Measurements from ENCODE around the gene XCR1. TPM values are rescaled to one million over a fixed set of nuclear protein-coding genes. Genes with fewer than 3 reads are reported as not detected.
A peak's percentile ranks its signal among the peaks of the same experiment; 100 is the strongest.

Gene XCR1
- total and polyA plus RNA-seq, 2 donors = 4.2 to 5.7 TPM

GRCh38 chr3:46065294-46065705 lies 38.0 kb upstream of the XCR1 start:
- H3K27me3 ChIP-seq (ENCODE audit: control insufficient read depth in 2 of 2, insufficient read depth in 1 of 2, low read length in 1 of 2) = peaks cover 4 to 29% of the 10 kb centered on the region in 2 donors
- no peak overlapping the region for H3K4me3 ChIP-seq (ENCODE audit: low read length in 2 of 2)
- H3K4me1 ChIP-seq (ENCODE audit: control insufficient read depth in 2 of 2, insufficient read depth in 2 of 2, low read length in 2 of 2) = peaks cover 5 to 29% of the 10 kb centered on the region in 2 donors
- no peaks in the 10 kb centered on the region for H3K9me3 ChIP-seq (ENCODE audit: control insufficient read depth in 2 of 2, insufficient read depth in 1 of 2, low read length in 1 of 2)
- peak; percentile 39 to 85 (median 57) for DNase-seq (ENCODE audit: low read depth in 6 of 9, low spot score in 9 of 9)
- peak overlapping the region in 1 of 2 donors; percentile 52 for H3K27ac ChIP-seq (ENCODE audit: low read depth in 1 of 2, low read length in 1 of 2)
- H3K36me3 ChIP-seq (ENCODE audit: control insufficient read depth in 2 of 2, insufficient read depth in 2 of 2, low read length in 1 of 2) = no peaks in the 10 kb centered on the region
- WGBS = 2% methylated on average over 6 of the region's 6 CpGs

GRCh38 chr3:46062679-46063078 lies 35.4 kb upstream of the XCR1 start:
- Histone ChIP-seq H3K27me3 (ENCODE audit: control insufficient read depth in 2 of 2, insufficient read depth in 1 of 2, low read length in 1 of 2) (peaks cover 4 to 24% of the 10 kb centered on the region in 2 donors), H3K4me1 (ENCODE audit: control insufficient read depth in 2 of 2, insufficient read depth in 2 of 2, low read length in 2 of 2) (peaks cover 5 to 25% of the 10 kb centered on the region in 2 donors), H3K36me3 (ENCODE audit: control insufficient read depth in 2 of 2, insufficient read depth in 2 of 2, low read length in 1 of 2) (no peaks in the 10 kb centered on the region), H3K9me3 (ENCODE audit: control insufficient read depth in 2 of 2, insufficient read depth in 1 of 2, low read length in 1 of 2) (no peaks in the 10 kb centered on the region), H3K27ac (ENCODE audit: low read depth in 1 of 2, low read length in 1 of 2) (no peak overlapping the region), H3K4me3 (ENCODE audit: low read length in 2 of 2) (no peak overlapping the region)
- WGBS = 47% methylated on average over 2 of the region's 2 CpGs
- no peak for DNase-seq (ENCODE audit: low read depth in 6 of 9, low spot score in 9 of 9)

- H3K27ac ChIP-seq (ENCODE audit: low read depth in 1 of 2, low read length in 1 of 2) = no peak overlapping the region
- DNase-seq (ENCODE audit: low read depth in 6 of 9, low spot score in 9 of 9) = no peak
- H3K4me1 ChIP-seq (ENCODE audit: control insufficient read depth in 2 of 2, insufficient read depth in 2 of 2, low read length in 2 of 2) = peaks cover 5 to 25% of the 10 kb centered on the region in 2 donors
- H3K27me3 ChIP-seq (ENCODE audit: control insufficient read depth in 2 of 2, insufficient read depth in 1 of 2, low read length in 1 of 2) = peaks cover 4 to 20% of the 10 kb centered on the region in 2 donors
- 96% methylated on average over 3 of the region's 3 CpGs for WGBS
- no peaks in the 10 kb centered on the region for H3K9me3 ChIP-seq (ENCODE audit: control insufficient read depth in 2 of 2, insufficient read depth in 1 of 2, low read length in 1 of 2)
- H3K36me3 ChIP-seq (ENCODE audit: control insufficient read depth in 2 of 2, insufficient read depth in 2 of 2, low read length in 1 of 2) = no peaks in the 10 kb centered on the region
- no peak overlapping the region for H3K4me3 ChIP-seq (ENCODE audit: low read length in 2 of 2)
These were observed 34.6 kb upstream of the XCR1 start for GRCh38 chr3:46061887-46062286.

- Histone ChIP-seq H3K4me3 (ENCODE audit: low read length in 2 of 2) (no peak overlapping the region), H3K27me3 (ENCODE audit: control insufficient read depth in 2 of 2, insufficient read depth in 1 of 2, low read length in 1 of 2) (peaks cover 4 to 20% of the 10 kb centered on the region in 2 donors), H3K4me1 (ENCODE audit: control insufficient read depth in 2 of 2, insufficient read depth in 2 of 2, low read length in 2 of 2) (peaks cover 5 to 22% of the 10 kb centered on the region in 2 donors), H3K36me3 (ENCODE audit: control insufficient read depth in 2 of 2, insufficient read depth in 2 of 2, low read length in 1 of 2) (no peaks in the 10 kb centered on the region), H3K27ac (ENCODE audit: low read depth in 1 of 2, low read length in 1 of 2) (no peak overlapping the region), H3K9me3 (ENCODE audit: control insufficient read depth in 2 of 2, insufficient read depth in 1 of 2, low read length in 1 of 2) (no peaks in the 10 kb centered on the region)
- no peak for DNase-seq (ENCODE audit: low read depth in 6 of 9, low spot score in 9 of 9)
- 98% methylated on average over 3 of the region's 3 CpGs for WGBS
These were observed 33.9 kb upstream of the XCR1 start for GRCh38 chr3:46061108-46061720.

- no peaks in the 10 kb centered on the region for H3K36me3 ChIP-seq (ENCODE audit: control insufficient read depth in 2 of 2, insufficient read depth in 2 of 2, low read length in 1 of 2)
- 97% methylated on average over 2 of the region's 2 CpGs for WGBS
- no peak overlapping the region for H3K27ac ChIP-seq (ENCODE audit: low read depth in 1 of 2, low read length in 1 of 2)
- H3K4me3 ChIP-seq (ENCODE audit: low read length in 2 of 2) = no peak overlapping the region
- H3K4me1 ChIP-seq (ENCODE audit: control insufficient read depth in 2 of 2, insufficient read depth in 2 of 2, low read length in 2 of 2) = peaks cover 2 to 16% of the 10 kb centered on the region in 2 donors
- peaks cover under 1 to 20% of the 10 kb centered on the region in 2 donors for H3K27me3 ChIP-seq (ENCODE audit: control insufficient read depth in 2 of 2, insufficient read depth in 1 of 2, low read length in 1 of 2)
- no peak for DNase-seq (ENCODE audit: low read depth in 6 of 9, low spot score in 9 of 9)
- no peaks in the 10 kb centered on the region for H3K9me3 ChIP-seq (ENCODE audit: control insufficient read depth in 2 of 2, insufficient read depth in 1 of 2, low read length in 1 of 2)
These were observed 33.3 kb upstream of the XCR1 start for GRCh38 chr3:46060551-46060950.

GRCh38 chr3:46059432-46059831 lies 32.1 kb upstream of the XCR1 start:
- H3K4me3 ChIP-seq (ENCODE audit: low read length in 2 of 2) = no peak overlapping the region
- H3K4me1 ChIP-seq (ENCODE audit: control insufficient read depth in 2 of 2, insufficient read depth in 2 of 2, low read length in 2 of 2) = peaks cover 0 to 5% of the 10 kb centered on the region in 2 donors
- H3K36me3 ChIP-seq (ENCODE audit: control insufficient read depth in 2 of 2, insufficient read depth in 2 of 2, low read length in 1 of 2) = no peaks in the 10 kb centered on the region
- no peak for DNase-seq (ENCODE audit: low read depth in 6 of 9, low spot score in 9 of 9)
- H3K27me3 ChIP-seq (ENCODE audit: control insufficient read depth in 2 of 2, insufficient read depth in 1 of 2, low read length in 1 of 2) = peaks cover 0 to 20% of the 10 kb centered on the region in 2 donors
- no peaks in the 10 kb centered on the region for H3K9me3 ChIP-seq (ENCODE audit: control insufficient read depth in 2 of 2, insufficient read depth in 1 of 2, low read length in 1 of 2)
- no peak overlapping the region for H3K27ac ChIP-seq (ENCODE audit: low read depth in 1 of 2, low read length in 1 of 2)
- WGBS = 60% methylated on average over 3 of the region's 3 CpGs

GRCh38 chr3:46058981-46059380 lies 31.7 kb upstream of the XCR1 start:
- no peaks in the 10 kb centered on the region for H3K9me3 ChIP-seq (ENCODE audit: control insufficient read depth in 2 of 2, insufficient read depth in 1 of 2, low read length in 1 of 2)

GRCh38 chr3:46057716-46058115 lies 30.4 kb upstream of the XCR1 start:
- DNase-seq (ENCODE audit: low read depth in 6 of 9, low spot score in 9 of 9) = no peak
- Histone ChIP-seq H3K27ac (ENCODE audit: low read depth in 1 of 2, low read length in 1 of 2) (no peak overlapping the region), H3K27me3 (ENCODE audit: control insufficient read depth in 2 of 2, insufficient read depth in 1 of 2, low read length in 1 of 2) (peaks cover 0 to 5% of the 10 kb centered on the region in 2 donors), H3K4me3 (ENCODE audit: low read length in 2 of 2) (no peak overlapping the region), H3K9me3 (ENCODE audit: control insufficient read depth in 2 of 2, insufficient read depth in 1 of 2, low read length in 1 of 2) (no peaks in the 10 kb centered on the region), H3K4me1 (ENCODE audit: control insufficient read depth in 2 of 2, insufficient read depth in 2 of 2, low read length in 2 of 2) (no peaks in the 10 kb centered on the region), H3K36me3 (ENCODE audit: control insufficient read depth in 2 of 2, insufficient read depth in 2 of 2, low read length in 1 of 2) (no peaks in the 10 kb centered on the region)
- 65% methylated on average over 3 of the region's 3 CpGs for WGBS

More at GRCh38 chr3:46058981-46059380, 31.7 kb upstream of the XCR1 start:
- WGBS = 45% methylated on average over 1 of the region's 1 CpG
- Histone ChIP-seq H3K27ac (ENCODE audit: low read depth in 1 of 2, low read length in 1 of 2) (no peak overlapping the region), H3K4me1 (ENCODE audit: control insufficient read depth in 2 of 2, insufficient read depth in 2 of 2, low read length in 2 of 2) (peaks cover 0 to 3% of the 10 kb centered on the region in 2 donors), H3K4me3 (ENCODE audit: low read length in 2 of 2) (no peak overlapping the region), H3K36me3 (ENCODE audit: control insufficient read depth in 2 of 2, insufficient read depth in 2 of 2, low read length in 1 of 2) (no peaks in the 10 kb centered on the region), H3K27me3 (ENCODE audit: control insufficient read depth in 2 of 2, insufficient read depth in 1 of 2, low read length in 1 of 2) (peaks cover 0 to 16% of the 10 kb centered on the region in 2 donors)
- no peak for DNase-seq (ENCODE audit: low read depth in 6 of 9, low spot score in 9 of 9)

- H3K9me3 ChIP-seq (ENCODE audit: control insufficient read depth in 2 of 2, insufficient read depth in 1 of 2, low read length in 1 of 2) = no peaks in the 10 kb centered on the region
- WGBS = 98% methylated on average over 2 of the region's 2 CpGs
- no peaks in the 10 kb centered on the region for H3K36me3 ChIP-seq (ENCODE audit: control insufficient read depth in 2 of 2, insufficient read depth in 2 of 2, low read length in 1 of 2)
- no peak overlapping the region for H3K27ac ChIP-seq (ENCODE audit: low read depth in 1 of 2, low read length in 1 of 2)
- no peak for DNase-seq (ENCODE audit: low read depth in 6 of 9, low spot score in 9 of 9)
- H3K4me3 ChIP-seq (ENCODE audit: low read length in 2 of 2) = no peak overlapping the region
- H3K27me3 ChIP-seq (ENCODE audit: control insufficient read depth in 2 of 2, insufficient read depth in 1 of 2, low read length in 1 of 2) = peaks cover 0 to 5% of the 10 kb centered on the region in 2 donors
- no peaks in the 10 kb centered on the region for H3K4me1 ChIP-seq (ENCODE audit: control insufficient read depth in 2 of 2, insufficient read depth in 2 of 2, low read length in 2 of 2)
These were observed 29.4 kb upstream of the XCR1 start for GRCh38 chr3:46056686-46057085.
